ENCODE data around the gene HDAC7. TPM values are rescaled to one million over a fixed set of nuclear protein-coding genes. Genes with fewer than 3 reads are reported as not detected.

Gene HDAC7
- total and polyA plus RNA-seq, 12 donors: 9.1 to 184 (median 147) TPM

DNA sequence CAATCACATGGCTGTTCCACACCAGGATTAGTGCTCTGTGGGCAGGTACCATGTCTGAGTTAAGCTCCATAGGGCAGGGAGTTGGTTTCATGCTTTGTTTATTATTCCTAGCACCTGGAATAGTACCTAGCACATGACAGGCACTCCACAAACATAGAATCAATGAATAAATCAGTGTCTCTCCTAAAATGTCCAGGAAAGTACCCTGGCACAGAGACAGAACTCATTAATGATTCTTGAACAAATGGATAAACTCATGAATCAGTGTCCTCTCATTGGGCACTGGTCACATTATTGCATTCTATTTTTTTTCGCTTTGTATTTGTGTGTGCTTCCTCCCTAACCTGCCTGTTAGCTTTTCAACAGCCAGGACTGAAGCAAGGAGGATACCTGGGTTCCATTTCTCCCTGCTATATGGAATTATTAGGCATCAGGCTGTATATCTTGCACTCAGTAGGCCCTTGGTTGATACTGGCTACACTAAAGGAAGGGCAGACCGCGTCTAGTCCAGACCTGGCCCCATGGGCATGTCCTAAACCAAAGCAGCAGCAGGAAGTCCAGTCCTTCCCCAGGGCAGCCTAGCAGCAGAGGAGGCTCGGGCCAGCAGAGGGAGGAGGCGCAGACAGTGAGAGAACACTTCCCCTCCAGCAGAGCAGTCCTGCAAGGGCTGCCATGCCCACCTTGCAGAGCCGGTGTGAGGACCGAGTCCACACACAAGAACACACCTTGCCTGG lies 18.4 kb downstream of the HDAC7 start:
- Histone ChIP-seq H3K4me3 (no peak overlapping the region), H3K27me3 (no peaks in the 10 kb centered on the region), H3K27ac (peak overlapping the region in 3 of 5 donors; percentile 25 to 78 (median 67)), H3K36me3 (replicated peaks in 1 of 2) (peaks cover 0 to 38% of the 10 kb centered on the region in 2 donors), H3K4me1 (replicated peaks in 1 of 2) (peaks cover 30 to 75% of the 10 kb centered on the region in 2 donors), H3K9me3 (replicated peaks in 1 of 3) (no peaks in the 10 kb centered on the region)
- intact Hi-C loops (cut with DNase I): loop anchor here in 1 of 2 donors (5.0 kb wide), 1 partner anchor 36 kb away; no protein-coding TSS in a partner anchor
- no peak for DNase-seq
- WGBS, 4 donors: 49 to 64% (median 56%) methylated on average over 5 to 7 of the region's 7 CpGs
- TF ChIP-seq, protein P1, sequence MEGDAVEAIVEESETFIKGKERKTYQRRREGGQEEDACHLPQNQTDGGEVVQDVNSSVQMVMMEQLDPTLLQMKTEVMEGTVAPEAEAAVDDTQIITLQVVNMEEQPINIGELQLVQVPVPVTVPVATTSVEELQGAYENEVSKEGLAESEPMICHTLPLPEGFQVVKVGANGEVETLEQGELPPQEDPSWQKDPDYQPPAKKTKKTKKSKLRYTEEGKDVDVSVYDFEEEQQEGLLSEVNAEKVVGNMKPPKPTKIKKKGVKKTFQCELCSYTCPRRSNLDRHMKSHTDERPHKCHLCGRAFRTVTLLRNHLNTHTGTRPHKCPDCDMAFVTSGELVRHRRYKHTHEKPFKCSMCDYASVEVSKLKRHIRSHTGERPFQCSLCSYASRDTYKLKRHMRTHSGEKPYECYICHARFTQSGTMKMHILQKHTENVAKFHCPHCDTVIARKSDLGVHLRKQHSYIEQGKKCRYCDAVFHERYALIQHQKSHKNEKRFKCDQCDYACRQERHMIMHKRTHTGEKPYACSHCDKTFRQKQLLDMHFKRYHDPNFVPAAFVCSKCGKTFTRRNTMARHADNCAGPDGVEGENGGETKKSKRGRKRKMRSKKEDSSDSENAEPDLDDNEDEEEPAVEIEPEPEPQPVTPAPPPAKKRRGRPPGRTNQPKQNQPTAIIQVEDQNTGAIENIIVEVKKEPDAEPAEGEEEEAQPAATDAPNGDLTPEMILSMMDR (IDR thresholded peaks at IDR 0.05): peak in 4 of 6 experiments; percentile 18 to 48 (median 27)
- no peak for TF ChIP-seq POLR2A (IDR thresholded peaks at IDR 0.05)

DNA sequence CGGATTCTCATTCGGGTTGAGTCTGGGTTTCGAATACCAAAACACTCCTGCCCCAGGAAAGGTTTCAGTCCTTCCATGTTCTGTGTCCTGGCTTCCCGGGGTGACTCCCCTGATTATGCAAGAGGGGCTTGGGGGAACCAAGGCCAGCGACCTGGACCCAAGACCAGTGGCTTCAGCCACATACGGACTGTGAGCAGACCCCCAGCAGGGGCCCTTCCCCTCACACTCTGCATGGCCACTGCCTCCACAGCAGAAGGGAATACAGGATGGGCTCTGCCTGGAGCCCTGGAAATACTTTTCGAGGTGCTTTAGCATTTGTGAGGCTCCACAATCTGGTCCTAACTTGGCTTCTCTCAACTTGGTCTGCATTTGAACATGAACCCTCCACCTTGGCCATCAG lies 19.1 kb downstream of the HDAC7 start:
- H3K27me3 ChIP-seq: no peaks in the 10 kb centered on the region
- H3K27ac ChIP-seq: peak overlapping the region in 2 of 5 donors; percentile 66 to 67
- 73 to 87% (median 84%) methylated on average over 5 to 7 of the region's 7 CpGs for WGBS, 4 donors
- H3K9me3 ChIP-seq (replicated peaks in 1 of 3): no peaks in the 10 kb centered on the region
- TF ChIP-seq, protein P1 (IDR thresholded peaks at IDR 0.05): no peak
- no peak for TF ChIP-seq POLR2A (IDR thresholded peaks at IDR 0.05)
- intact Hi-C loops (cut with DNase I): loop anchor here in 1 of 2 donors (5.0 kb wide), 1 partner anchor 37 kb away; no protein-coding TSS in a partner anchor
- H3K4me3 ChIP-seq: no peak overlapping the region
- H3K4me1 ChIP-seq (replicated peaks in 1 of 2): peaks cover 30 to 68% of the 10 kb centered on the region in 2 donors
- H3K36me3 ChIP-seq (replicated peaks in 1 of 2): peaks cover 0 to 41% of the 10 kb centered on the region in 2 donors
- no peak for DNase-seq

DNA sequence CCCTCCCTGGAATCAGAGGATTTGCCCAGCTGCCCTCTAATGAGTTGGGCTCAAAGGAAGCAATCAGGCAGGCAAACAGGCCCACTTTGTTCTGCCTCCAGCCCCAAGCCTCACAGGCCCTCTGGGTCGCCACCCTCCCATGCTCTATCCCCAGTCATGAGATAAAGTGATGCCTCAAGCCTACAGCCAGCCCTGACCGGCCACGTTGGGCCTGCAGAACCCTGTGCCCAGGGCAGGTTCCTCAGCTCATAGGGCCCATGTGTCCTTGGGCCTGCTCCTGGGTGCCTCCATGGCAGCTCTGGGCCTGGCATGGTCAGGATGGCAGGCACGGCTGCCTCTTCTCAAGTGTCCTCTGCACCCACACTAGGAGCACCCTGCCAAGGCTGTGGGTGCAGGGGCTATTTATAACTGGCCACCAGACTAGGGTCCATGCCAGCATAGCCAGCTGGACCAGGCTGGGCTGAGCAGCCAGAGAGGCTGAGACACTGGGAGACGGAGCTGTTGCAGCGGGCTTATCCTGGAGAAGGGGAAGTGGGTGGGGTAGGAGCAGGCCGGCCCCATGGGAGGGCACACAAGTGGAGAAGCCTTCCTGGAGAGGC lies 20.2 kb downstream of the HDAC7 start:
- DNase-seq: no peak
- TF ChIP-seq, protein P1 (IDR thresholded peaks at IDR 0.05): no peak
- TF ChIP-seq POLR2A (IDR thresholded peaks at IDR 0.05): no peak
- Histone ChIP-seq H3K4me3 (no peak overlapping the region), H3K27ac (peak overlapping the region in 2 of 5 donors; percentile 38 to 66), H3K4me1 (replicated peaks in 1 of 2) (peaks cover 20 to 56% of the 10 kb centered on the region in 2 donors), H3K36me3 (replicated peaks in 1 of 2) (peaks cover 0 to 45% of the 10 kb centered on the region in 2 donors), H3K27me3 (no peaks in the 10 kb centered on the region), H3K9me3 (replicated peaks in 1 of 3) (no peaks in the 10 kb centered on the region)
- 56 to 70% (median 62%) methylated on average over 3 to 7 of the region's 7 CpGs for WGBS, 4 donors
- intact Hi-C loops (cut with DNase I): no loop called here

DNA sequence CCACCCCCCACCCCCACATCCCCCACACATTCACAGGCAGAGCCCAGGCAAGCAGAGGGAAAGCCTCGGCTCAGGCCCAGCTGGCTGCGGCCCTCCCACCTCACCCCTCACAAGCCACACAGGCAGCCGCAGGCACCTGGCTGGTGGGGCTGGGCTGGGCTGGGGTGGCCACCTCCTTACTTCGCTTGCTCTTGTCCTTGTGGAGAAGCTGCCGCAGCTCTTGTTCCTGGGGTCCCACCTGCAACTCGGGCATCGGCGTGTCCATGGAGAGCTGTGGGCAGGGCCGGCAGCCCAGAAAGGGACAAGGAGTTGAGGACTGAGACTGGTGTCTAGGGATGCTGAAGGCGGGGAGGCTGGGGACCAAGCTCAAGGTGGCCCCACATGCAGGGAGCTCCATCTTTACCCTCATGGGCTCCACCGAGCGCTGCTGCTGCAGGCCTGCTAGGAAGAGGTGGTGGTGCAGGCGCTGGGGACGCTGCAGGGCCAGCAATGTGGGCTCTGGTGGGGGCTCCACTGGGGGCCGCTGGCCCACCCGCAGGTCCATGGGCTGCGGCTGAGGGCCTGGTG lies 21.2 kb downstream of the HDAC7 start:
- no peak overlapping the region for H3K4me3 ChIP-seq
- peak overlapping the region in 1 of 5 donors; percentile 66 for H3K27ac ChIP-seq
- H3K4me1 ChIP-seq (replicated peaks in 1 of 2): peaks cover 20 to 46% of the 10 kb centered on the region in 2 donors
- no peak for DNase-seq
- intact Hi-C loops (cut with DNase I): no loop called here
- H3K36me3 ChIP-seq (replicated peaks in 1 of 2): peaks cover 0 to 52% of the 10 kb centered on the region in 2 donors
- TF ChIP-seq, protein P1 (IDR thresholded peaks at IDR 0.05): no peak
- no peak for TF ChIP-seq POLR2A (IDR thresholded peaks at IDR 0.05)
- H3K27me3 ChIP-seq: no peaks in the 10 kb centered on the region
- WGBS, 4 donors: 88 to 97% (median 90%) methylated on average over 6 to 17 of the region's 17 CpGs
- no peaks in the 10 kb centered on the region for H3K9me3 ChIP-seq (replicated peaks in 1 of 3)

Data from adrenal gland (tissue), 12 donors.